Measurements from ENCODE around the gene C13orf46. TPM values are rescaled to one million over a fixed set of nuclear protein-coding genes. Genes with fewer than 3 reads are reported as not detected.

C13orf46 gene
- total and polyA plus RNA-seq, 2 experiments from 2014 or later: 0.20 to 0.23 TPM

GRCh38 chr13:113967729-113968462, 6.0 kb downstream of the C13orf46 start:
- Histone ChIP-seq H3K9me2 (replicated peaks; ENCODE audit: insufficient read depth) (no peaks in the 10 kb centered on the region), H4K20me1 (ENCODE audit: insufficient read depth, poor library complexity, severe bottlenecking) (no peaks in the 10 kb centered on the region), H3K27me3 (no peaks in the 10 kb centered on the region), H3K36me3 (replicated peaks; ENCODE audit: insufficient read depth, low read depth) (no peaks in the 10 kb centered on the region), H2AFZ (no peak overlapping the region), H3K4me1 (ENCODE audit: insufficient read depth) (no peaks in the 10 kb centered on the region), H3K27ac (no peak overlapping the region), H3K4me3 (no peak overlapping the region), H3K9me3 (ENCODE audit: low read depth) (no peaks in the 10 kb centered on the region), H3K4me2 (no peak overlapping the region), H3K79me2 (no peaks in the 10 kb centered on the region)
- no peak for DNase-seq (ENCODE audit: low spot score)
- no peak for TF ChIP-seq CTCF (IDR thresholded peaks at IDR 0.05; ENCODE audit: poor library complexity)
- no peak for TF ChIP-seq EZH2 (IDR thresholded peaks at IDR 0.05; ENCODE audit: borderline replicate concordance)
- no peak for TF ChIP-seq EZH2phosphoT487 (IDR thresholded peaks at IDR 0.05; ENCODE audit: low read depth, severe bottlenecking, unreplicated experiment)
- 94% methylated on average over 18 of the region's 20 CpGs for WGBS (ENCODE audit: low lambda C conversion rate, missing lambda C conversion rate)

GRCh38 chr13:113967206-113967720, 6.6 kb downstream of the C13orf46 start:
- H3K79me2 ChIP-seq: no peaks in the 10 kb centered on the region
- no peaks in the 10 kb centered on the region for H3K27me3 ChIP-seq
- no peak overlapping the region for H3K4me2 ChIP-seq
- no peaks in the 10 kb centered on the region for H3K4me1 ChIP-seq (ENCODE audit: insufficient read depth)
- no peaks in the 10 kb centered on the region for H4K20me1 ChIP-seq (ENCODE audit: insufficient read depth, poor library complexity, severe bottlenecking)
- TF ChIP-seq CTCF (IDR thresholded peaks at IDR 0.05; ENCODE audit: poor library complexity) (no peak), EZH2phosphoT487 (IDR thresholded peaks at IDR 0.05; ENCODE audit: low read depth, severe bottlenecking, unreplicated experiment) (no peak), EZH2 (IDR thresholded peaks at IDR 0.05; ENCODE audit: borderline replicate concordance) (no peak)
- no peaks in the 10 kb centered on the region for H3K36me3 ChIP-seq (replicated peaks; ENCODE audit: insufficient read depth, low read depth)
- no peak overlapping the region for H3K4me3 ChIP-seq
- H2AFZ ChIP-seq: no peak overlapping the region
- DNase-seq (ENCODE audit: low spot score): no peak
- no peaks in the 10 kb centered on the region for H3K9me2 ChIP-seq (replicated peaks; ENCODE audit: insufficient read depth)
- no peaks in the 10 kb centered on the region for H3K9me3 ChIP-seq (ENCODE audit: low read depth)
- WGBS (ENCODE audit: low lambda C conversion rate, missing lambda C conversion rate): 88% methylated on average over 9 of the region's 9 CpGs
- H3K27ac ChIP-seq: no peak overlapping the region

GRCh38 chr13:113965968-113966884, 7.7 kb downstream of the C13orf46 start:
- no peak for TF ChIP-seq EZH2 (IDR thresholded peaks at IDR 0.05; ENCODE audit: borderline replicate concordance)
- no peak for TF ChIP-seq EZH2phosphoT487 (IDR thresholded peaks at IDR 0.05; ENCODE audit: low read depth, severe bottlenecking, unreplicated experiment)
- no peak for TF ChIP-seq CTCF (IDR thresholded peaks at IDR 0.05; ENCODE audit: poor library complexity)
- 96% methylated on average over 5 of the region's 5 CpGs for WGBS (ENCODE audit: low lambda C conversion rate, missing lambda C conversion rate)
- Histone ChIP-seq H4K20me1 (ENCODE audit: insufficient read depth, poor library complexity, severe bottlenecking) (no peaks in the 10 kb centered on the region), H3K79me2 (no peaks in the 10 kb centered on the region), H3K27me3 (no peaks in the 10 kb centered on the region), H3K36me3 (replicated peaks; ENCODE audit: insufficient read depth, low read depth) (no peaks in the 10 kb centered on the region), H3K4me3 (no peak overlapping the region), H3K9me2 (replicated peaks; ENCODE audit: insufficient read depth) (no peaks in the 10 kb centered on the region), H2AFZ (no peak overlapping the region), H3K9me3 (ENCODE audit: low read depth) (no peaks in the 10 kb centered on the region), H3K4me1 (ENCODE audit: insufficient read depth) (no peaks in the 10 kb centered on the region), H3K4me2 (no peak overlapping the region), H3K27ac (no peak overlapping the region)
- DNase-seq (ENCODE audit: low spot score): no peak
